Measurements from ENCODE around the gene POLE3. TPM values are rescaled to one million over a fixed set of nuclear protein-coding genes. Genes with fewer than 3 reads are reported as not detected.
"Not testable (repeated sequence)": the region's sequence is repeated elsewhere in the genome, so short reads cannot be mapped to it uniquely, and the experiment has no call there.

Gene POLE3
- 73.8 and 78.2 TPM in 2 replicates for total RNA-seq (2014; rRNA removed; shearing (Covaris generic))
- 66.4 and 67.9 TPM in 2 replicates for polyA plus RNA-seq (2015; cell fraction: cytosol; rRNA removed)
- polyA plus RNA-seq (2015; cell fraction: nucleus; rRNA removed) = 61.6 and 67.8 TPM in 2 replicates

- DNase-seq (ENCODE audit: low read depth, low spot score) = peak; percentile 96
- in situ Hi-C loops (cut with HindIII; ENCODE audit: low pct_unique_long_range_greater_than_20kb, low sequenced_read_pairs) = no loop called here
Observed at GRCh38 chr9:113410207-113410864, at the start of gene POLE3, which contains the start of gene C9orf43. Gene POLE3, minus strand, starts transcription at chr9:113410675. Its CDS starts 382 bp downstream, at chr9:113410293. Gene C9orf43, plus strand, starts transcription at chr9:113410747. Its CDS starts 2,747 bp downstream, at chr9:113413494.

- in situ Hi-C loops (cut with HindIII; ENCODE audit: low pct_unique_long_range_greater_than_20kb, low sequenced_read_pairs) = no loop called here
- DNase-seq (ENCODE audit: low read depth, low spot score) = no peak
Observed at GRCh38 chr9:113456235-113456634, 45.8 kb upstream of the POLE3 start.

GRCh38 chr9:113454914-113455761 lies 44.7 kb upstream of the POLE3 start:
- in situ Hi-C loops (cut with HindIII; ENCODE audit: low pct_unique_long_range_greater_than_20kb, low sequenced_read_pairs) = no loop called here
- peak; percentile 28 for DNase-seq (ENCODE audit: low read depth, low spot score)

GRCh38 chr9:113452113-113452605 lies 41.7 kb upstream of the POLE3 start:
- in situ Hi-C loops (cut with HindIII; ENCODE audit: low pct_unique_long_range_greater_than_20kb, low sequenced_read_pairs) = no loop called here
- DNase-seq (ENCODE audit: low read depth, low spot score) = no peak

- in situ Hi-C loops (cut with HindIII; ENCODE audit: low pct_unique_long_range_greater_than_20kb, low sequenced_read_pairs) = no loop called here
- no peak for DNase-seq (ENCODE audit: low read depth, low spot score)
Observed at GRCh38 chr9:113449376-113449775, 38.9 kb upstream of the POLE3 start.

GRCh38 chr9:113446323-113446740 lies 35.9 kb upstream of the POLE3 start:
- peak; percentile 72 for DNase-seq (ENCODE audit: low read depth, low spot score)
- in situ Hi-C loops (cut with HindIII; ENCODE audit: low pct_unique_long_range_greater_than_20kb, low sequenced_read_pairs) = no loop called here

- in situ Hi-C loops (cut with HindIII; ENCODE audit: low pct_unique_long_range_greater_than_20kb, low sequenced_read_pairs) = no loop called here
- DNase-seq (ENCODE audit: low read depth, low spot score) = no peak
Observed at GRCh38 chr9:113444736-113445135, 34.3 kb upstream of the POLE3 start.

- in situ Hi-C loops (cut with HindIII; ENCODE audit: low pct_unique_long_range_greater_than_20kb, low sequenced_read_pairs); DNase-seq (ENCODE audit: low read depth, low spot score): not testable (repeated sequence)
Observed at GRCh38 chr9:113437716-113438115, 27.2 kb upstream of the POLE3 start.

GRCh38 chr9:113436728-113437515 lies 26.4 kb upstream of the POLE3 start:
- DNase-seq (ENCODE audit: low read depth, low spot score) = no peak
- in situ Hi-C loops (cut with HindIII; ENCODE audit: low pct_unique_long_range_greater_than_20kb, low sequenced_read_pairs) = no loop called here

- in situ Hi-C loops (cut with HindIII; ENCODE audit: low pct_unique_long_range_greater_than_20kb, low sequenced_read_pairs) = no loop called here
Observed at GRCh38 chr9:113431191-113431590, 20.7 kb upstream of the POLE3 start.

GRCh38 chr9:113428062-113428615 lies 17.7 kb upstream of the POLE3 start:
- in situ Hi-C loops (cut with HindIII; ENCODE audit: low pct_unique_long_range_greater_than_20kb, low sequenced_read_pairs) = no loop called here
- DNase-seq (ENCODE audit: low read depth, low spot score) = no peak

More at GRCh38 chr9:113431191-113431590, 20.7 kb upstream of the POLE3 start:
- DNase-seq (ENCODE audit: low read depth, low spot score) = no peak

- no peak for DNase-seq (ENCODE audit: low read depth, low spot score)
- in situ Hi-C loops (cut with HindIII; ENCODE audit: low pct_unique_long_range_greater_than_20kb, low sequenced_read_pairs) = no loop called here
Observed at GRCh38 chr9:113427629-113428028, 17.2 kb upstream of the POLE3 start.

GRCh38 chr9:113426701-113427100 lies 16.2 kb upstream of the POLE3 start:
- in situ Hi-C loops (cut with HindIII; ENCODE audit: low pct_unique_long_range_greater_than_20kb, low sequenced_read_pairs) = no loop called here
- no peak for DNase-seq (ENCODE audit: low read depth, low spot score)

GRCh38 chr9:113425072-113425471 lies 14.6 kb upstream of the POLE3 start:
- in situ Hi-C loops (cut with HindIII; ENCODE audit: low pct_unique_long_range_greater_than_20kb, low sequenced_read_pairs) = no loop called here
- DNase-seq (ENCODE audit: low read depth, low spot score) = no peak

- in situ Hi-C loops (cut with HindIII; ENCODE audit: low pct_unique_long_range_greater_than_20kb, low sequenced_read_pairs) = no loop called here
- no peak for DNase-seq (ENCODE audit: low read depth, low spot score)
Observed at GRCh38 chr9:113421726-113422125, 11.3 kb upstream of the POLE3 start.

GRCh38 chr9:113417370-113417769 lies 6.9 kb upstream of the POLE3 start:
- DNase-seq (ENCODE audit: low read depth, low spot score) = peak; percentile 19

GRCh38 chr9:113416149-113416721 lies 5.8 kb upstream of the POLE3 start:
- in situ Hi-C loops (cut with HindIII; ENCODE audit: low pct_unique_long_range_greater_than_20kb, low sequenced_read_pairs) = no loop called here
- no peak for DNase-seq (ENCODE audit: low read depth, low spot score)

More at GRCh38 chr9:113417370-113417769, 6.9 kb upstream of the POLE3 start:
- in situ Hi-C loops (cut with HindIII; ENCODE audit: low pct_unique_long_range_greater_than_20kb, low sequenced_read_pairs) = no loop called here

Data from SK-MEL-5 (cell line).